Bone marrow (tissue), 2 donors: ENCODE data around the gene KCND3.

Experiments
- DNase-seq, 2 donors: peaks; one replicate each; lab custom pipeline; 2025; lab: John Stamatoyannopoulos, UW

KCND3 gene

GRCh38 chr1:111882986-111883560, 106.4 kb downstream of the KCND3 start:
- no peak for DNase-seq

GRCh38 chr1:111882559-111882958, 106.9 kb downstream of the KCND3 start:
- no peak for DNase-seq

- DNase-seq = no peak
Measured at GRCh38 chr1:111880881-111881837, 108.3 kb downstream of the KCND3 start.

GRCh38 chr1:111879081-111879480, 110.4 kb downstream of the KCND3 start:
- DNase-seq = no peak

- no peak for DNase-seq
Measured at GRCh38 chr1:111878649-111879048, 110.8 kb downstream of the KCND3 start.

- no peak for DNase-seq
Measured at GRCh38 chr1:111878091-111878490, 111.4 kb downstream of the KCND3 start.

- DNase-seq = no peak
Measured at GRCh38 chr1:111876631-111877030, 112.8 kb downstream of the KCND3 start.

GRCh38 chr1:111875640-111876039, 113.8 kb downstream of the KCND3 start:
- no peak for DNase-seq

GRCh38 chr1:111873460-111874030, 115.9 kb downstream of the KCND3 start:
- DNase-seq = no peak

- DNase-seq = no peak
Measured at GRCh38 chr1:111870181-111870580, 119.3 kb downstream of the KCND3 start.

GRCh38 chr1:111867868-111868440, 121.5 kb downstream of the KCND3 start:
- DNase-seq = no peak

GRCh38 chr1:111864862-111865261, 124.6 kb downstream of the KCND3 start:
- DNase-seq = no peak

GRCh38 chr1:111863401-111863800, 126.1 kb downstream of the KCND3 start:
- no peak for DNase-seq

GRCh38 chr1:111862599-111862998, 126.9 kb downstream of the KCND3 start:
- DNase-seq = no peak

- no peak for DNase-seq
Measured at GRCh38 chr1:111861523-111861922, 127.9 kb downstream of the KCND3 start.

- DNase-seq = no peak
Measured at GRCh38 chr1:111857194-111857651, 132.2 kb downstream of the KCND3 start.

- no peak for DNase-seq
Measured at GRCh38 chr1:111856411-111857185, 132.9 kb downstream of the KCND3 start.

- no peak for DNase-seq
Measured at GRCh38 chr1:111855260-111855659, 134.2 kb downstream of the KCND3 start.

- no peak for DNase-seq
Measured at GRCh38 chr1:111852261-111852721, 137.2 kb downstream of the KCND3 start.

- DNase-seq = no peak
Measured at GRCh38 chr1:111851552-111851951, 137.9 kb downstream of the KCND3 start.

GRCh38 chr1:111850109-111850508, 139.4 kb downstream of the KCND3 start:
- no peak for DNase-seq
